GM12878 (cell line): Measurements from ENCODE around the gene CSMD2. TPM values are rescaled to one million over a fixed set of nuclear protein-coding genes. Genes with fewer than 3 reads are reported as not detected.

Experiments used
- ATAC-seq: fragments of 200-7000 bp; cut with Tn5 transposase; 3 replicates; pipeline ENCODE4 v1.9.1; 2020; ENCODE audit warnings: mild to moderate bottlenecking, moderate library complexity
- BruUV-seq: library from RNA; stranded (reverse); fragments of 400-500 nt; replicated peaks from 2 replicates; lab custom pipeline; 2021; lab: Mats Ljungman, UMichigan
- CTCF ChIA-PET: fragments of 300-600 bp; sonication (Branson Sonifier 250); formaldehyde crosslinking; extraction: SDS; loops from one replicate; lab custom pipeline; 2021; ENCODE audit warnings: inconsistent platforms; lab: Yijun Ruan, JAX
- POLR2A ChIA-PET: fragments of 350-600 bp; formaldehyde crosslinking; extraction: SDS; loops from one replicate; lab custom pipeline; 2021; ENCODE audit warnings: inconsistent platforms; lab: Charles Lee
- RAD21 ChIA-PET: fragments of 300-600 bp; sonication (Branson Sonifier 250); formaldehyde crosslinking; loops from one replicate; lab custom pipeline; 2023; ENCODE audit warnings: antibody characterized with exemption; ENCODE audit not compliant: unreplicated experiment; lab: Charles Lee
- SMC1A ChIA-PET: fragments of 300-600 bp; sonication (Branson Sonifier 250); formaldehyde crosslinking; loops from one replicate; lab custom pipeline; 2023; ENCODE audit not compliant: unreplicated experiment, uncharacterized antibody; lab: Charles Lee
- DNase-seq: peaks from one replicate; pipeline ENCODE4 v3.0.0-alpha.2; 2011; ENCODE audit warnings: low read depth, low spot score
- FAIRE-seq: peaks from 3 replicates; lab custom pipeline; 2011; peaks lifted over from hg19 to GRCh38; lab: Jason Lieb, UNC
- H2AFZ ChIP-seq: 2 replicates; pipeline ENCODE4 v1.6.0; 2011; ENCODE audit warnings: low read depth, low read length, control low read depth; ENCODE audit not compliant: control insufficient read depth
- H3K27ac ChIP-seq: 2 replicates; pipeline ENCODE4 v1.5.1; 2011; ENCODE audit warnings: control low read depth; ENCODE audit not compliant: control insufficient read depth, insufficient read depth
- H3K27me3 ChIP-seq, 2 experiments: replicated peaks in 1 of 2; 2 replicates each; pipeline versions ENCODE4 v1.6.0 to v1.6.1; 2011; ENCODE audit warnings: low read length in 1 of 2; ENCODE audit not compliant: control insufficient read depth in 2 of 2, insufficient read depth in 2 of 2
- H3K36me3 ChIP-seq, 2 experiments: 2 replicates each; pipeline ENCODE4 v1.5.1; 2011; ENCODE audit warnings: low read length in 1 of 2; ENCODE audit not compliant: control insufficient read depth in 2 of 2, insufficient read depth in 2 of 2
- H3K4me1 ChIP-seq: 2 replicates; pipeline ENCODE4 v1.6.1; 2011; ENCODE audit warnings: mild to moderate bottlenecking, low read length, moderate library complexity, mixed read lengths; ENCODE audit not compliant: control insufficient read depth, insufficient read depth
- H3K4me2 ChIP-seq: 2 replicates; pipeline ENCODE4 v1.6.0; 2011; ENCODE audit warnings: control low read depth; ENCODE audit not compliant: control insufficient read depth, insufficient read depth
- H3K4me3 ChIP-seq: fragments of 200-600 bp; sonication (generic); 2 replicates; pipeline ENCODE4 v1.5.1; 2016
- H3K79me2 ChIP-seq: 2 replicates; pipeline ENCODE4 v1.6.0; 2011; ENCODE audit warnings: low read length; ENCODE audit not compliant: control insufficient read depth, insufficient read depth
- H3K9ac ChIP-seq: 2 replicates; pipeline ENCODE4 v1.8.0; 2011; ENCODE audit warnings: low read length, control low read depth, mixed read lengths; ENCODE audit not compliant: control insufficient read depth, insufficient read depth
- H3K9me3 ChIP-seq: replicated peaks from 3 replicates; pipeline ENCODE4 v1.5.1; 2011; ENCODE audit warnings: mild to moderate bottlenecking, low read length; ENCODE audit not compliant: control insufficient read depth, insufficient read depth
- H4K20me1 ChIP-seq: 2 replicates; pipeline ENCODE4 v1.6.0; 2011; ENCODE audit not compliant: control insufficient read depth, insufficient read depth
- CBFB ChIP-seq: IDR thresholded peaks from 2 replicates; pipeline ENCODE4 v1.6.1; 2016; ENCODE audit warnings: antibody characterized with exemption, low read depth
- CREB1 ChIP-seq: IDR thresholded peaks from 2 replicates; pipeline ENCODE4 v1.6.1; 2012; ENCODE audit warnings: low read depth, mild to moderate bottlenecking, inconsistent platforms
- IKZF2 ChIP-seq, 2 experiments: fragments of 450-650 bp; IDR thresholded peaks; 2 replicates each; pipeline ENCODE4 v1.6.1; 2017; ENCODE audit warnings: mild to moderate bottlenecking in 2 of 2, moderate library complexity in 2 of 2
- NFXL1 ChIP-seq: fragments of 450-650 bp; IDR thresholded peaks from 2 replicates; pipeline ENCODE4 v1.6.1; 2017; ENCODE audit warnings: antibody characterized with exemption, mild to moderate bottlenecking, borderline replicate concordance
- SMARCA5 ChIP-seq: fragments of 450-650 bp; IDR thresholded peaks from 2 replicates; pipeline ENCODE4 v1.6.1; 2017; ENCODE audit warnings: mild to moderate bottlenecking
- ZNF24 ChIP-seq: fragments of 450-650 bp; IDR thresholded peaks from 2 replicates; pipeline ENCODE4 v1.6.1; 2017; ENCODE audit warnings: antibody characterized with exemption, mild to moderate bottlenecking
- WGBS: methylation state at CpG from one replicate; pipeline ENCODE4 v1.1.6; 2016; ENCODE audit warnings: low lambda C conversion rate; ENCODE audit not compliant: insufficient replicate concordance, insufficient coverage; ENCODE audit errors: missing lambda C conversion rate; 5-methylcytosine and 5-hydroxymethylcytosine counted together
- in situ Hi-C: fragments of 300-500 bp; cut with MboI; formaldehyde crosslinking; loops from 9 replicates; pipeline ENCODE4 v1.14.3; 2018; ENCODE audit warnings: mixed read lengths
- intact Hi-C: fragments of 100-400 bp; cut with micrococcal nuclease; formaldehyde crosslinking; loops from one replicate; pipeline ENCODE4 v1.14.2; 2022; ENCODE audit not compliant: unreplicated experiment
- polyA plus RNA-seq, 11 experiments: library from polyadenylated mRNA; depleted of rRNA in 4 of 11; unstranded in 6 of 11; stranded (reverse) in 5 of 11; fragments of >200 nt; fragmentation: Nextera tagmentation in 4 of 11; fragmentation: Illumina TruSeq in 1 of 11; extraction: Ambion mirVana in 4 of 11; extraction: Trizol in 1 of 11; gene quantifications; 1 replicate in 1 of 11; 2 replicates in 10 of 11; pipeline versions ENCODE4 v1.2.1 to v1.2.3, GENCODE V29; 2011 to 2016; ENCODE audit warnings: inconsistent platforms in 2 of 11, missing spikeins in 2 of 11, low read depth in 1 of 11
- total RNA-seq, 4 experiments: library from RNA; depleted of rRNA in 3 of 4; stranded (reverse); fragments of >200 nt in 3 of 4; fragmentation: Illumina TruSeq in 1 of 4; extraction: Trizol in 1 of 4; gene quantifications; 2 replicates each; pipeline versions ENCODE4 v1.2.1 to v1.2.3, GENCODE V29; 2013 to 2021
- TF ChIP-seq, protein P1 (sequence below): fragments of 450-650 bp; conservative IDR thresholded peaks from 2 replicates; pipeline ENCODE4 v1.6.1; 2017; ENCODE audit warnings: mild to moderate bottlenecking, moderate library complexity
- TF ChIP-seq, protein P2 (sequence below): IDR thresholded peaks from 2 replicates; pipeline ENCODE4 v1.6.1; 2012; ENCODE audit warnings: improper control_type of control experiment, low read depth, low read length; ENCODE audit not compliant: insufficient replicate concordance

The CSMD2 gene
- total and polyA plus RNA-seq, 10 of the 15 experiments (the other 5 are each of a cell fraction or from before 2014, with no cell fraction given), result under 0.01 TPM; not detected in 9

DNA sequence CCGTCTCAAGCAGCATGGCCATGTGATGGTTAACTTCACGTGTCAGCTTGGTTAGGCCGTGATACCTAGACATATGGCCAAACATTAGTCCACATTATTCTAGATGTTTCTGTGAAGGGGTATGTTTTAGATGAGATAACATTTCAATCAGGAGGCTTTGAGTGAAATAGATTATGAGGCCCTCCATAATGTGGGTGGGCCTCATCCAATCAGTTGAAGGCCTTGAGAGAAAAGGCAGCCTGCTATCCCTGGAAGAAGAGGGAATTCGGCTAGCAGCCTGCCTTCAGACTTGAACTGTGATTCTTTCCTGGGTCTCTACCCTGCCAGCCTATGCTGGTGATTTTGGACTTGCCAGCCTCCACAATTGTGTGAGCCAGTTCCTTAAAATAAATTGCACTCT lies 602.5 kb downstream of the CSMD2 start:
- Histone ChIP-seq H3K79me2 (no peaks in the 10 kb centered on the region), H3K9me3 (no peaks in the 10 kb centered on the region), H3K4me3 (no peak overlapping the region), H3K4me2 (no peak overlapping the region), H4K20me1 (no peaks in the 10 kb centered on the region), H3K27ac (no peak overlapping the region), H3K27me3 (peaks cover 0 to under 1% of the 10 kb centered on the region in 2 experiments; a peak in 3 of 4 replicates), H3K36me3 (no peaks in the 10 kb centered on the region), H3K4me1 (no peaks in the 10 kb centered on the region), H2AFZ (no peak overlapping the region), H3K9ac (no peak overlapping the region)
- no peak for TF ChIP-seq IKZF2 (IDR thresholded peaks at IDR 0.05)
- TF ChIP-seq CREB1, result no peak
- TF ChIP-seq, protein P1, sequence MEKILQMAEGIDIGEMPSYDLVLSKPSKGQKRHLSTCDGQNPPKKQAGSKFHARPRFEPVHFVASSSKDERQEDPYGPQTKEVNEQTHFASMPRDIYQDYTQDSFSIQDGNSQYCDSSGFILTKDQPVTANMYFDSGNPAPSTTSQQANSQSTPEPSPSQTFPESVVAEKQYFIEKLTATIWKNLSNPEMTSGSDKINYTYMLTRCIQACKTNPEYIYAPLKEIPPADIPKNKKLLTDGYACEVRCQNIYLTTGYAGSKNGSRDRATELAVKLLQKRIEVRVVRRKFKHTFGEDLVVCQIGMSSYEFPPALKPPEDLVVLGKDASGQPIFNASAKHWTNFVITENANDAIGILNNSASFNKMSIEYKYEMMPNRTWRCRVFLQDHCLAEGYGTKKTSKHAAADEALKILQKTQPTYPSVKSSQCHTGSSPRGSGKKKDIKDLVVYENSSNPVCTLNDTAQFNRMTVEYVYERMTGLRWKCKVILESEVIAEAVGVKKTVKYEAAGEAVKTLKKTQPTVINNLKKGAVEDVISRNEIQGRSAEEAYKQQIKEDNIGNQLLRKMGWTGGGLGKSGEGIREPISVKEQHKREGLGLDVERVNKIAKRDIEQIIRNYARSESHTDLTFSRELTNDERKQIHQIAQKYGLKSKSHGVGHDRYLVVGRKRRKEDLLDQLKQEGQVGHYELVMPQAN, result no peak
- TF ChIP-seq CBFB, result no peak
- TF ChIP-seq, protein P2, sequence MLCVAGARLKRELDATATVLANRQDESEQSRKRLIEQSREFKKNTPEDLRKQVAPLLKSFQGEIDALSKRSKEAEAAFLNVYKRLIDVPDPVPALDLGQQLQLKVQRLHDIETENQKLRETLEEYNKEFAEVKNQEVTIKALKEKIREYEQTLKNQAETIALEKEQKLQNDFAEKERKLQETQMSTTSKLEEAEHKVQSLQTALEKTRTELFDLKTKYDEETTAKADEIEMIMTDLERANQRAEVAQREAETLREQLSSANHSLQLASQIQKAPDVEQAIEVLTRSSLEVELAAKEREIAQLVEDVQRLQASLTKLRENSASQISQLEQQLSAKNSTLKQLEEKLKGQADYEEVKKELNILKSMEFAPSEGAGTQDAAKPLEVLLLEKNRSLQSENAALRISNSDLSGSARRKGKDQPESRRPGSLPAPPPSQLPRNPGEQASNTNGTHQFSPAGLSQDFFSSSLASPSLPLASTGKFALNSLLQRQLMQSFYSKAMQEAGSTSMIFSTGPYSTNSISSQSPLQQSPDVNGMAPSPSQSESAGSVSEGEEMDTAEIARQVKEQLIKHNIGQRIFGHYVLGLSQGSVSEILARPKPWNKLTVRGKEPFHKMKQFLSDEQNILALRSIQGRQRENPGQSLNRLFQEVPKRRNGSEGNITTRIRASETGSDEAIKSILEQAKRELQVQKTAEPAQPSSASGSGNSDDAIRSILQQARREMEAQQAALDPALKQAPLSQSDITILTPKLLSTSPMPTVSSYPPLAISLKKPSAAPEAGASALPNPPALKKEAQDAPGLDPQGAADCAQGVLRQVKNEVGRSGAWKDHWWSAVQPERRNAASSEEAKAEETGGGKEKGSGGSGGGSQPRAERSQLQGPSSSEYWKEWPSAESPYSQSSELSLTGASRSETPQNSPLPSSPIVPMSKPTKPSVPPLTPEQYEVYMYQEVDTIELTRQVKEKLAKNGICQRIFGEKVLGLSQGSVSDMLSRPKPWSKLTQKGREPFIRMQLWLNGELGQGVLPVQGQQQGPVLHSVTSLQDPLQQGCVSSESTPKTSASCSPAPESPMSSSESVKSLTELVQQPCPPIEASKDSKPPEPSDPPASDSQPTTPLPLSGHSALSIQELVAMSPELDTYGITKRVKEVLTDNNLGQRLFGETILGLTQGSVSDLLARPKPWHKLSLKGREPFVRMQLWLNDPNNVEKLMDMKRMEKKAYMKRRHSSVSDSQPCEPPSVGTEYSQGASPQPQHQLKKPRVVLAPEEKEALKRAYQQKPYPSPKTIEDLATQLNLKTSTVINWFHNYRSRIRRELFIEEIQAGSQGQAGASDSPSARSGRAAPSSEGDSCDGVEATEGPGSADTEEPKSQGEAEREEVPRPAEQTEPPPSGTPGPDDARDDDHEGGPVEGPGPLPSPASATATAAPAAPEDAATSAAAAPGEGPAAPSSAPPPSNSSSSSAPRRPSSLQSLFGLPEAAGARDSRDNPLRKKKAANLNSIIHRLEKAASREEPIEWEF, result no peak
- TF ChIP-seq ZNF24, result no peak
- no peak for TF ChIP-seq SMARCA5
- no peak for TF ChIP-seq NFXL1
- intact Hi-C loops, result no loop called here
- no TSS peak for BruUV-seq
- in situ Hi-C loops, result no loop called here
- DNase-seq (no peak), ATAC-seq (no peak), FAIRE-seq (no peak)
- ChIA-PET RAD21 (no interaction called here), CTCF (no interaction called here), POLR2A (no interaction called here), SMC1A (no interaction called here)
- 20% methylated on average over 4 of the region's 4 CpGs for WGBS
